HG03342 (cell line): Measurements from ENCODE around the gene IL10RA.

ENCODE experiments used
- ATAC-seq: cut with Tn5 transposase; IDR thresholded peaks from one replicate; pipeline ENCODE4 v1.9.1; 2021; ENCODE audit warnings: mild to moderate bottlenecking, moderate library complexity; ENCODE audit not compliant: unreplicated experiment

Gene IL10RA

GRCh38 chr11:118005224-118006152 lies 19.3 kb downstream of the IL10RA start:
- no peak for ATAC-seq

- no peak for ATAC-seq
Measured at GRCh38 chr11:118006153-118006534, 19.9 kb downstream of the IL10RA start.

GRCh38 chr11:118007040-118007439 lies 20.8 kb downstream of the IL10RA start:
- no peak for ATAC-seq

DNA sequence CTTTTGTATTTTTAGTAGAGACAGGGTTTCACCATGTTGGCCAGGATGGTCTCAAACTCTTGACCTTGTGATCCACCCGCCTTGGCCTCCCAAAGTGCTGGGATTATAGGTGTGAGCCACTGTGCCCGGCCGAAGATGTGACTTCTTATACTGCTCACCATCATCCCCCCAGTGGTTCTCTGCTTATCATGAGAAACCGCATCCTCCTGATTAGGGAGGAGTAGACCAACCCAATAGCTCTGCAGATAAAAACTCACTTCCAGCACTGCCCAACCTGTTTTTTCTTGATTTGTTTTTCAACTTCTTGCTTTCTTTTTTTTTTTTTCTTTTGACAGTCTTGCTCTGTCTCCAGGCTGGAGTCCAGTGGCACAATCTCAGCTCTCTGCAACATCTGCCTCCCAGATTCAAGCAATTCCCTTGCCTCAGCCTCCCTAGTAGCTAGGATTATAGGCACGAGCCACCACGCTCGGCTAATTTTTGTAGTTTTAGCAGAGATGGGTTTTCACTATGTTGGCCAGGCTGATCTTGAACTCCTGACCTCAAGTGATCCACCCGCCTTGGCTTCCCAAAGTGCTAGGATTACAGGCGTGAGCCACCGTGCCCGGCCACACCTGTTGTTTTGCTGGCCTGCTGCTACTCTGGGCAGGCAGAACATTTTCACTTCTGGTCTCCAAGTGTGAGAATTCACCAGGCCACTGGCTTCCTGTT lies 21.5 kb downstream of the IL10RA start:
- ATAC-seq = peak; percentile 29

GRCh38 chr11:118008271-118008911 lies 22.2 kb downstream of the IL10RA start:
- no peak for ATAC-seq

- ATAC-seq = no peak
Measured at GRCh38 chr11:118009864-118010737, 23.9 kb downstream of the IL10RA start.

- ATAC-seq = peak; percentile 88
Measured at GRCh38 chr11:118010738-118011461, 24.7 kb downstream of the IL10RA start.

DNA sequence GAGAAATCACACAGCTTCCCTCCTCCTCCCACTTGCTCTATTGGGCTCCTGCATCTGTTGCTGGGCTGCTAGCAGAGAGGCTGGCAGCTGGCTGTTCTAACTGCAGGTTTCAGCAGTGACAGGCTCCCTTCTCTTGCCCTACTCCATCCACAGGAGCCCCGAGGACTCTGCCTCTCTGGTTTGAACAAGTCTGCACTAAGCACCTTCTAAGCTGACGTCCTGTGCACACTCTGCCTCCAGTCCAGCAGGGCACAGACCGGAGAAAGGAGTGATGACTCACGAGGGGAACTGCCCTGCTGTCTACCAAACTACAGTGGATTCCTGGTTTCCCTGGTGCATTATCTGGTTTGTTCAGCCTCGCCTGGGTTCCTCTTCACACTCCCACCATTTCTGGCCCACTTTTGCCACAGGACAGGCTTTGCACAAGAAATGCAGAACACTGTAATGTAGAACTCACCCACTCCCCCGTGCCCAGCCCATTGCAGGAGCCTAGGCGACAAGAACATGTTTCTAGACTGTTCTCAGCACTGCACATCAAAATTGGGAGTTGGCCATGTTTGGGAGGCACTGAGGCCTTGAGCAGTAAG lies 26.0 kb downstream of the IL10RA start:
- ATAC-seq = no peak

GRCh38 chr11:118014022-118014421 lies 27.8 kb downstream of the IL10RA start:
- ATAC-seq = no peak

- no peak for ATAC-seq
Measured at GRCh38 chr11:118015385-118015841, 29.2 kb downstream of the IL10RA start.

- no peak for ATAC-seq
Measured at GRCh38 chr11:118016104-118016503, 29.9 kb downstream of the IL10RA start.

- ATAC-seq = no peak
Measured at GRCh38 chr11:118017111-118017510, 30.9 kb downstream of the IL10RA start.

DNA sequence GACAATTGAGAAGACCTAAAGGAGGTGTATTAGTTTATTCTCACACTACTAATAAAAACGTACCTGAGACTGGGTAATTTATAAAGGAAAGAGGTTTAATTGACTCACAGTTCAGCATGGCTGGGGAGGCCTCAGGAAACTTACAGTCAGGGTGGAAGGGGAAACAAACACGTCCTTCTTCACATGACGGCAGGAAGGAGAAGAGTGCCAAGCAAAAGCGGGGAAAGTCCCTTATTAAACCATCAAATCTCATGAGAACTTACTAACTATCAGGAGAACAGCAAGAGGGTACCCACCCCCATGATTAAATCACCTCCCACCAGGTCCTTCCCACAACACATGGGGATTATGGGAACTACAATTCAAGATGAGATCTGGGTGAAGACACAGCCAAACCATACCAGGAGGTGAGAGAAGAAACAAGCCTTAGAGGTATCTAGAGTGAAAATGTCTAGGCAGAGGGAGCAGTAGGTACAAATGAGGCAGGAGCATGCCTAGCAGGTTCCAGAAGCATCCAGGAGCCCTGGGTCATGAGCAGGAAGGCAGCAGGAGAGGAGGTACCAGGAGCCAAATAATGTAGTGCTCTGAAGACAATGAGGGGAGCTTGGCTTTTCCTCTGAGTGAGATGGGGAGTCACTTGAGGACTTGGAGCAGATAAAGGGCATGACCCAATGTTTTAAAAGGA lies 31.6 kb downstream of the IL10RA start:
- no peak for ATAC-seq

GRCh38 chr11:118018401-118018800 lies 32.2 kb downstream of the IL10RA start:
- ATAC-seq = no peak

DNA sequence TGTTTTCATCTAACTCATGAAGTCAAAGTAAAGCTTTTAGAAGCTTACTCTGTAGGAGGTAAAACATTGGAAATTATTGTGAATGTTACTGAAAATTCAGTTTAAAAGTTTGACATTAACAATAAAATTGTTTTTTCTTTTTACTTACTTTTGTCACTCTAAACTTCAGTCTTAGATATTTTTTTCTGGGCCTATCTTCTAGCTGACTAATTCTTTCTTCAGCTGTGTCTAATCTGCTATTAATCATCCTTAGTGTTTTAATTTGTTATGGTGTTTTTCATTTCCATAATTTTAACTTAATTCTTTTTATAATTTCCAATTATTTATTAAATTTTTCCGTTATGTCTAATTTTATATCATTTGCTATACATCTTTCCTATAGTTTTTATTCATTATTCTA lies 35.0 kb downstream of the IL10RA start:
- no peak for ATAC-seq

- ATAC-seq = no peak
Measured at GRCh38 chr11:118027694-118028093, 41.5 kb downstream of the IL10RA start.

- ATAC-seq = no peak
Measured at GRCh38 chr11:118028626-118029025, 42.4 kb downstream of the IL10RA start.

DNA sequence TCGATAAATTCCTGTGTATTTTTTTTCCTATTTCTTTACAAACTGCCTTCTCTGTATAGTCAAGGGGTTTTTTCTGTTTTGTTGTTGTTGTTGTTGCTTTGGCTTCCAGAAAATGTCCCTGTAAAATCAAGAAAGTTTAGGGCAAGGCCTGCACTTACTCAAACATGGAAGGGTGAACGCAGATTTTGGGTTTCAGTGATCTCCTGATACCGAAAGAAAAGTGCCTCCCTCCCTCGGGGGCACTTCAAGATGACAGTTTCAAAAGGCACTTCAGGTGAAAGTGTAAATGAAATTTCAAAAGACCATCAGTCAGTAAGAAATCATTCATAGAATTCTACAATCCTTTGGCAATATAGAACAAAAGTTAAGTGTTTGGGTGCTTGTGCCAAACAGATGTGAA lies 47.2 kb downstream of the IL10RA start:
- ATAC-seq = no peak

GRCh38 chr11:118042141-118042540 lies 55.9 kb downstream of the IL10RA start:
- ATAC-seq = no peak
